ENCODE data around the gene NOVA2. TPM values are rescaled to one million over a fixed set of nuclear protein-coding genes. Genes with fewer than 3 reads are reported as not detected.
"Not testable (repeated sequence)": the region's sequence is repeated elsewhere in the genome, so short reads cannot be mapped to it uniquely, and the experiment has no call there.

NOVA2 gene
- total RNA-seq, 2 experiments from 2014 or later, result not detected

DNA sequence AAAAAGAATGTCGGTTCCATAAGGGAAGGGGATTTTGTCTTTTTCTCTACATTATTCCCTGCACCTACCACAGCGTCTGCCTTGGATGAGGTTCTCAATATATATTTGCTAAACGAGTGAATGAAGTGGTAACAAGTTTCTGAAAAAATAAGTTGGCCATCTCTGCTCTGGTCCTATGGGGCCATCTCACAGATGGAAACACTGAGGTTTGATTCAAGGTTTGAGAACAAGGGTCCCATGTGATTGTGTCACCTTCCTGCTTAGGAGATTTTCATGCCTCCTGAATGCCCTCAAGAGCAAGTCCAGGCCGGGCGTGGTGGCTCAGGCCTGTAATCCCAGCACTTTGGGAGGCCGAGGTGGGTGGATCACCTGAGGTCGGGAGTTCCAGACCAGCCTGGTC lies 74.4 kb downstream of the NOVA2 start:
- H3K36me3 Mint-ChIP-seq (ENCODE audit: low read depth), result peaks cover 50% of the 10 kb centered on the region
- Histone ChIP-seq H3K4me3 (ENCODE audit: low read length) (no peak overlapping the region), H3K27ac (ENCODE audit: low read depth in 1 of 2, low read length in 2 of 2) (no peak overlapping the region), H3K4me1 (ENCODE audit: insufficient read depth, low read length) (peaks cover 26% of the 10 kb centered on the region), H3K36me3 (ENCODE audit: insufficient read depth, low read length) (peaks cover 19% of the 10 kb centered on the region), H3K27me3 (ENCODE audit: control insufficient read depth in 1 of 2, insufficient read depth in 2 of 2, low read length in 2 of 2) (no peaks in the 10 kb centered on the region), H3K9me3 (ENCODE audit: control insufficient read depth in 1 of 2, insufficient read depth in 1 of 2, low read length in 2 of 2) (no peaks in the 10 kb centered on the region)
- ChIA-PET CTCF (no interaction called here), POLR2A (no interaction called here)
- no peak overlapping the region for H3K4me3 Mint-ChIP-seq
- ATAC-seq (ENCODE audit: poor library complexity) (no peak), DNase-seq (no peak)
- no peak overlapping the region for H3K27ac Mint-ChIP-seq
- H3K9me3 Mint-ChIP-seq, result no peaks in the 10 kb centered on the region
- TF ChIP-seq, protein P1, sequence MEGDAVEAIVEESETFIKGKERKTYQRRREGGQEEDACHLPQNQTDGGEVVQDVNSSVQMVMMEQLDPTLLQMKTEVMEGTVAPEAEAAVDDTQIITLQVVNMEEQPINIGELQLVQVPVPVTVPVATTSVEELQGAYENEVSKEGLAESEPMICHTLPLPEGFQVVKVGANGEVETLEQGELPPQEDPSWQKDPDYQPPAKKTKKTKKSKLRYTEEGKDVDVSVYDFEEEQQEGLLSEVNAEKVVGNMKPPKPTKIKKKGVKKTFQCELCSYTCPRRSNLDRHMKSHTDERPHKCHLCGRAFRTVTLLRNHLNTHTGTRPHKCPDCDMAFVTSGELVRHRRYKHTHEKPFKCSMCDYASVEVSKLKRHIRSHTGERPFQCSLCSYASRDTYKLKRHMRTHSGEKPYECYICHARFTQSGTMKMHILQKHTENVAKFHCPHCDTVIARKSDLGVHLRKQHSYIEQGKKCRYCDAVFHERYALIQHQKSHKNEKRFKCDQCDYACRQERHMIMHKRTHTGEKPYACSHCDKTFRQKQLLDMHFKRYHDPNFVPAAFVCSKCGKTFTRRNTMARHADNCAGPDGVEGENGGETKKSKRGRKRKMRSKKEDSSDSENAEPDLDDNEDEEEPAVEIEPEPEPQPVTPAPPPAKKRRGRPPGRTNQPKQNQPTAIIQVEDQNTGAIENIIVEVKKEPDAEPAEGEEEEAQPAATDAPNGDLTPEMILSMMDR (IDR thresholded peaks at IDR 0.05), result no peak
- no peaks in the 10 kb centered on the region for H3K27me3 Mint-ChIP-seq
- intact Hi-C loops (cut with DNase I, micrococcal nuclease), result no loop called here
- peaks cover 28% of the 10 kb centered on the region for H3K4me1 Mint-ChIP-seq (ENCODE audit: low read depth)

DNA sequence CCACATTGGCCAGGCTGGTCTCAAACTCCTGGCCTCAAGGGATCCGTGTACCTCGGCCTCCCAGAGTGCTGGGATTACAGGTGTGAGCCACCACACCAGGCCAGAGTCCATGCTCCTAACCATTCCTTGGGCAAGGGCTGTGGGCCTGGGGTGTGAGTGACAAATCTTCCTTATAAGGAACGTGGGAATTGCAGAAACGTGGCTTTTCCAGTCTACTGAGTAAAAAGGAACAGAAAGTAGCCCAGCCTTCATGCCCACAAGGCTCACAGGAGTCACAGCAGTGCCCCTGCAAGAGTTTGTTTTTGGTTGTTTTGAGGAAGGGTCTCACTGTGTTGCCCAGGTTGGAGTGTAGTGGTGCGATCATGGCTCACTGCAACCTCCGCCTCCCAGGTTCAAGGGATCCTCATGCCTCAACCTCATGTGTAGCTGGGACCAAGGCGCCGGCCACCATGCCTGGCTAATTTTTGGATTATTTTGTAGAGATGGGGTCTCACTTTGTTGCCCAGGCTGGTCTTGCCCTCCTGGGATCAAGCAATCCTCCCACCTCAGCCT lies 76.3 kb downstream of the NOVA2 start:
- Mint-ChIP-seq H3K9me3 (no peaks in the 10 kb centered on the region), H3K27me3 (no peaks in the 10 kb centered on the region), H3K4me3 (no peak overlapping the region), H3K4me1 (ENCODE audit: low read depth) (peaks cover 18% of the 10 kb centered on the region), H3K36me3 (ENCODE audit: low read depth) (peaks cover 45% of the 10 kb centered on the region), H3K27ac (no peak overlapping the region)
- peaks cover 17% of the 10 kb centered on the region for H3K4me1 ChIP-seq (ENCODE audit: insufficient read depth, low read length)
- no peaks in the 10 kb centered on the region for H3K27me3 ChIP-seq (ENCODE audit: control insufficient read depth in 1 of 2, insufficient read depth in 2 of 2, low read length in 2 of 2)
- CTCF ChIA-PET, result no interaction called here
- DNase-seq (no peak), ATAC-seq (ENCODE audit: poor library complexity) (no peak)
- no peak overlapping the region for H3K27ac ChIP-seq (ENCODE audit: low read depth in 1 of 2, low read length in 2 of 2)
- TF ChIP-seq, protein P1 (IDR thresholded peaks at IDR 0.05), result no peak
- POLR2A ChIA-PET, result no interaction called here
- intact Hi-C loops (cut with DNase I, micrococcal nuclease), result no loop called here
- peaks cover 19% of the 10 kb centered on the region for H3K36me3 ChIP-seq (ENCODE audit: insufficient read depth, low read length)
- no peak overlapping the region for H3K4me3 ChIP-seq (ENCODE audit: low read length)
- H3K9me3 ChIP-seq (ENCODE audit: control insufficient read depth in 1 of 2, insufficient read depth in 1 of 2, low read length in 2 of 2), result no peaks in the 10 kb centered on the region

DNA sequence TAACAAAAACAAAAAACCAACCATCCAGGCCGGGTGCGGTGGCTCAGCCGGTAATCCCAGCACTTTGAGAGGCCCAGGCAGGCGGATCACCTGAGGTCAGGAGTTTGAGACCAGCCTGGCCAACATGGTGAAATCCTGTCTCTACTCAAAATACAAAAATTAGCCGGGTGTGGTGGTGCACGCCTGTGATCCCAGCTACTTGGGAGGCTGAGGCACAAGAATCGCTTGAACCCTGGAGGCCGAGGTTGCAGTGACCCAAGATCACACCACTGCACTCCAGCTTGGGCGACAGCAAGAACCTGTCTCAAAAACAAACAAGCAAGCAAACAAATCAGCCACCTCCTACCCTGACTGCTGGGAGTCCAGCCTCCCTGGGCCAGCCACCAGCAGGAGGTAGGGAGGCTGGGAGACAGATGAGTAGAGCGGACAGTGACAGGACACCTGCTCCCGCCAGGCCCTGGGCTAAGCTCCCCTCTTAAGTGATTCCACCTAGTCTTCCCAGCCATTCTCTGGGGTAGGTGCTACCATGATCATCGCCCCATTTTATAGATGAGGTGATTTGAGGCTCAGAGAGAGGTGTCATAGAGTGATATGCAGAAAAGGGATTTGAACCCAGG lies 77.6 kb downstream of the NOVA2 start:
- H3K27me3 Mint-ChIP-seq; H3K4me3 Mint-ChIP-seq; H3K9me3 ChIP-seq (ENCODE audit: control insufficient read depth in 1 of 2, insufficient read depth in 1 of 2, low read length in 2 of 2); DNase-seq; POLR2A ChIA-PET; H3K4me1 ChIP-seq (ENCODE audit: insufficient read depth, low read length); H3K27ac ChIP-seq (ENCODE audit: low read depth in 1 of 2, low read length in 2 of 2); H3K4me3 ChIP-seq (ENCODE audit: low read length); H3K9me3 Mint-ChIP-seq; CTCF ChIA-PET; intact Hi-C loops (cut with DNase I, micrococcal nuclease); H3K27ac Mint-ChIP-seq; H3K27me3 ChIP-seq (ENCODE audit: control insufficient read depth in 1 of 2, insufficient read depth in 2 of 2, low read length in 2 of 2); ATAC-seq (ENCODE audit: poor library complexity): not testable (repeated sequence)
- Mint-ChIP-seq H3K36me3 (ENCODE audit: low read depth) (peaks cover 39% of the 10 kb centered on the region), H3K4me1 (ENCODE audit: low read depth) (peaks cover 13% of the 10 kb centered on the region)
- peaks cover 19% of the 10 kb centered on the region for H3K36me3 ChIP-seq (ENCODE audit: insufficient read depth, low read length)

DNA sequence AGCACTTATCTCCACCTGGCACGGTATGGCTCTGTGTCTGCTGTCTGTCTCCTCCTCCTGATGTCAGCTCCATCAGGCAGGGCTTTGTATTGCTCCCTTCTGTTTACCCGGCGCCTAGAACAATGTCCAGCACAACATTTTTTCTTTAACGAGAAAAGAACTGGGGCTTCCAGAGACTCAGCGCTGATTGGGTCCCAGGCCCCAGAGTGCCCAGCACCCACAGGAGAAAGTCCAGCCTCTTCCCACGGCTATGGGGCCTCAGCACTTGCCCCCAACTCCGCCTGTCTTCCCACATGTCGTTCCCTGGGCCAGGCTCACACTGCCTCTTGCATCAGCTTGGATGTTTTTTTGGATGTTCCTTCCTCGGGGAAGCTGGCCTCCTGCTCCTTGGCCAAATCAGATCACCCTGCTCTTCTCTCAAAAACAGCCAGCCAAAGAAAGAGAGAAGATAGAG lies 78.1 kb downstream of the NOVA2 start:
- peaks cover 2% of the 10 kb centered on the region for H3K4me1 ChIP-seq (ENCODE audit: insufficient read depth, low read length)
- H3K27ac ChIP-seq (ENCODE audit: low read depth in 1 of 2, low read length in 2 of 2), result no peak overlapping the region
- no peak overlapping the region for H3K27ac Mint-ChIP-seq
- H3K27me3 Mint-ChIP-seq, result no peaks in the 10 kb centered on the region
- intact Hi-C loops (cut with DNase I, micrococcal nuclease), result no loop called here
- ATAC-seq (ENCODE audit: poor library complexity) (no peak), DNase-seq (no peak)
- peaks cover 19% of the 10 kb centered on the region for H3K36me3 ChIP-seq (ENCODE audit: insufficient read depth, low read length)
- H3K4me3 ChIP-seq (ENCODE audit: low read length), result no peak overlapping the region
- POLR2A ChIA-PET, result no interaction called here
- H3K27me3 ChIP-seq (ENCODE audit: control insufficient read depth in 1 of 2, insufficient read depth in 2 of 2, low read length in 2 of 2), result no peaks in the 10 kb centered on the region
- H3K36me3 Mint-ChIP-seq (ENCODE audit: low read depth), result peaks cover 35% of the 10 kb centered on the region
- no peaks in the 10 kb centered on the region for H3K9me3 Mint-ChIP-seq
- TF ChIP-seq, protein P1 (IDR thresholded peaks at IDR 0.05), result no peak
- CTCF ChIA-PET, result no interaction called here
- H3K9me3 ChIP-seq (ENCODE audit: control insufficient read depth in 1 of 2, insufficient read depth in 1 of 2, low read length in 2 of 2), result no peaks in the 10 kb centered on the region
- H3K4me3 Mint-ChIP-seq, result no peak overlapping the region
- H3K4me1 Mint-ChIP-seq (ENCODE audit: low read depth), result peaks cover 7% of the 10 kb centered on the region

Measured in CD4-positive, alpha-beta T cell (primary cell).